Cardiac septum (tissue), 1 donor: Measurements from ENCODE around the gene SMIM12. TPM values are rescaled to one million over a fixed set of nuclear protein-coding genes. Genes with fewer than 3 reads are reported as not detected.

Source experiments
- DNase-seq: peaks from one replicate; pipeline ENCODE4 v3.0.0-alpha.2; 2020; ENCODE audit warnings: low spot score
- intact Hi-C: fragments of 100-400 bp; cut with DNase I; formaldehyde crosslinking; loops from one replicate; pipeline ENCODE4 v1.14.0; 2022
- total RNA-seq: library from RNA; stranded (reverse); fragmentation: NEBNext Ultra II Directional; extraction: Animal tissue kit (Norgen Biotek cat#: 25700); gene quantifications from one replicate; pipeline ENCODE4 v1.2.1, GENCODE V29; 2021
- donor health status: DM: no; HTN: no; CAD: no.

The SMIM12 gene
- total RNA-seq, 1 donor from 2014 or later = 49.4 TPM

GRCh38 chr1:34850382-34850781 lies 9.2 kb downstream of the SMIM12 start:
- DNase-seq = no peak
- intact Hi-C loops = loop anchor here (10.0 kb wide), 1 partner anchor 444 kb away; no protein-coding TSS in a partner anchor

GRCh38 chr1:34847094-34847493 lies 12.5 kb downstream of the SMIM12 start:
- DNase-seq = no peak
- intact Hi-C loops = no loop called here

GRCh38 chr1:34846265-34846664 lies 13.3 kb downstream of the SMIM12 start:
- no peak for DNase-seq
- intact Hi-C loops = no loop called here

GRCh38 chr1:34845131-34845901 lies 14.2 kb downstream of the SMIM12 start:
- no peak for DNase-seq
- intact Hi-C loops = no loop called here

- intact Hi-C loops = no loop called here
- no peak for DNase-seq
These were observed 15.3 kb downstream of the SMIM12 start for GRCh38 chr1:34844252-34844634.

GRCh38 chr1:34843392-34844251 lies 15.9 kb downstream of the SMIM12 start:
- no peak for DNase-seq
- intact Hi-C loops = no loop called here

GRCh38 chr1:34842952-34843371 lies 16.6 kb downstream of the SMIM12 start:
- intact Hi-C loops = no loop called here
- DNase-seq = no peak

- DNase-seq = no peak
- intact Hi-C loops = no loop called here
These were observed 17.5 kb downstream of the SMIM12 start for GRCh38 chr1:34842073-34842472.

GRCh38 chr1:34840426-34840825 lies 19.1 kb downstream of the SMIM12 start:
- no peak for DNase-seq
- intact Hi-C loops = no loop called here

GRCh38 chr1:34839526-34840305 lies 19.8 kb downstream of the SMIM12 start:
- no peak for DNase-seq

GRCh38 chr1:34833711-34834110 lies 25.8 kb downstream of the SMIM12 start:
- DNase-seq = no peak
- intact Hi-C loops = no loop called here

More at GRCh38 chr1:34839526-34840305, 19.8 kb downstream of the SMIM12 start:
- intact Hi-C loops = no loop called here

- no peak for DNase-seq
- intact Hi-C loops = no loop called here
These were observed 27.8 kb downstream of the SMIM12 start for GRCh38 chr1:34831721-34832246.

GRCh38 chr1:34829250-34829649 lies 30.3 kb downstream of the SMIM12 start:
- DNase-seq = no peak
- intact Hi-C loops = no loop called here

- intact Hi-C loops = no loop called here
- DNase-seq = no peak
These were observed 30.9 kb downstream of the SMIM12 start for GRCh38 chr1:34828611-34829010.

GRCh38 chr1:34827341-34827941 lies 32.1 kb downstream of the SMIM12 start:
- intact Hi-C loops = no loop called here
- no peak for DNase-seq

GRCh38 chr1:34825455-34826091 lies 34.0 kb downstream of the SMIM12 start:
- intact Hi-C loops = no loop called here

GRCh38 chr1:34824817-34825454 lies 34.6 kb downstream of the SMIM12 start:
- intact Hi-C loops = no loop called here
- DNase-seq = no peak

More at GRCh38 chr1:34825455-34826091, 34.0 kb downstream of the SMIM12 start:
- DNase-seq = no peak

GRCh38 chr1:34822202-34822601 lies 37.3 kb downstream of the SMIM12 start:
- DNase-seq = no peak
- intact Hi-C loops = no loop called here
